T-cell (primary cell): ENCODE results near the gene MAN2B1. TPM values are rescaled to one million over a fixed set of nuclear protein-coding genes. Genes with fewer than 3 reads are reported as not detected.

ENCODE experiments used
- ATAC-seq, 4 experiments: fragments of 200-7000 bp in 3 of 4; fragments of 150-1000 bp in 1 of 4; cut with Tn5 transposase; replicated peaks in 1 of 4; 1 replicate in 3 of 4; 2 replicates in 1 of 4; pipeline ENCODE4 v1.10.0; 2021; ENCODE audit warnings: moderate library complexity in 3 of 4, mild to moderate bottlenecking in 2 of 4, moderate number of reproducible peaks in 1 of 4
- CTCF ChIA-PET, 2 donors: fragments of 300-600 bp; sonication (Branson Sonifier 250); formaldehyde crosslinking; loops; one replicate each; lab custom pipeline; 2022; ENCODE audit warnings: antibody characterized with exemption in 2 of 2; lab: Charles Lee
- POLR2A ChIA-PET, 2 donors: fragments of 300-600 bp; sonication (Branson Sonifier 250); formaldehyde crosslinking; loops; one replicate each; lab custom pipeline; 2022; ENCODE audit warnings: antibody characterized with exemption in 2 of 2; lab: Charles Lee
- DNase-seq, 35 experiments: peaks; one replicate each; pipeline versions ENCODE4 v3.0.0 to v3.0.0-alpha.2; 2013 to 2023
- H3K27ac ChIP-seq: one replicate; pipeline ENCODE4 v1.5.1; 2013; ENCODE audit warnings: low read length
- H3K27me3 ChIP-seq, 2 experiments: replicated peaks in 1 of 2; 1 replicate in 1 of 2; 2 replicates in 1 of 2; pipeline versions ENCODE4 v1.6.1 to v1.7.0; 2013; ENCODE audit warnings: low read length in 1 of 2, mixed read lengths in 1 of 2; ENCODE audit not compliant: control insufficient read depth in 2 of 2, insufficient read depth in 2 of 2; ENCODE audit errors: extremely low read depth in 1 of 2
- H3K36me3 ChIP-seq, 2 donors: 1 replicate in 1 of 2; 2 replicates in 1 of 2; pipeline versions ENCODE4 v1.6.1 to v1.7.0; 2013; ENCODE audit warnings: low read length in 1 of 2; ENCODE audit not compliant: control insufficient read depth in 2 of 2, insufficient read depth in 1 of 2; ENCODE audit errors: extremely low read depth in 1 of 2
- H3K4me1 ChIP-seq, 2 experiments: 1 replicate in 1 of 2; 2 replicates in 1 of 2; pipeline versions ENCODE4 v1.6.1 to v1.7.0; 2013; ENCODE audit warnings: low read length in 2 of 2, mixed read lengths in 1 of 2; ENCODE audit not compliant: insufficient read depth in 2 of 2, control insufficient read depth in 1 of 2; ENCODE audit errors: extremely low read depth in 1 of 2
- H3K4me3 ChIP-seq, 2 donors: 1 replicate in 1 of 2; 2 replicates in 1 of 2; pipeline versions ENCODE4 v1.5.1 to v1.7.0; 2013; ENCODE audit warnings: mild to moderate bottlenecking in 2 of 2, low read length in 1 of 2, moderate library complexity in 1 of 2; ENCODE audit not compliant: control insufficient read depth in 1 of 2; ENCODE audit errors: extremely low read depth in 1 of 2
- H3K9me3 ChIP-seq: 2 replicates; pipeline ENCODE4 v1.7.0; 2013
- H3K27ac Mint-ChIP-seq, 2 donors: one replicate each; pipeline ENCODE4 v1.8.0; 2020 to 2021; ENCODE audit warnings: mild to moderate bottlenecking in 2 of 2, mixed read lengths in 2 of 2
- H3K27me3 Mint-ChIP-seq, 2 donors: one replicate each; pipeline ENCODE4 v1.8.0; 2021 to 2022; ENCODE audit warnings: mixed read lengths in 2 of 2
- H3K36me3 Mint-ChIP-seq: one replicate; pipeline ENCODE4 v1.8.0; 2021; ENCODE audit warnings: mixed read lengths
- H3K4me1 Mint-ChIP-seq, 3 donors: one replicate each; pipeline ENCODE4 v1.8.0; 2020 to 2022; ENCODE audit warnings: mixed read lengths in 3 of 3, mild to moderate bottlenecking in 1 of 3
- H3K4me3 Mint-ChIP-seq, 3 donors: one replicate each; pipeline ENCODE4 v1.8.0; 2020 to 2022; ENCODE audit warnings: mild to moderate bottlenecking in 3 of 3, mixed read lengths in 3 of 3, moderate library complexity in 3 of 3
- H3K9me3 Mint-ChIP-seq, 3 donors: one replicate each; pipeline ENCODE4 v1.8.0; 2020 to 2022; ENCODE audit warnings: mixed read lengths in 3 of 3
- WGBS: methylation state at CpG from one replicate; pipeline ENCODE4 v1.1.5; 2013; ENCODE audit warnings: missing lambda C conversion rate; ENCODE audit not compliant: insufficient coverage; 5-methylcytosine and 5-hydroxymethylcytosine counted together
- total RNA-seq, 35 experiments: library from RNA in 6 of 35; stranded (reverse) in 6 of 35; fragments of 120-200 nt in 1 of 35; gene quantifications; one replicate each; pipeline versions ENCODE4 v1.2.1 to v1.2.4 and lab custom pipeline; 2013 to 2026

The MAN2B1 gene
- total RNA-seq, 5 donors from 2014 or later (not counting 1 experiment from before 2014, with no cell fraction given): 96.0 to 159 (median 149) TPM

DNA sequence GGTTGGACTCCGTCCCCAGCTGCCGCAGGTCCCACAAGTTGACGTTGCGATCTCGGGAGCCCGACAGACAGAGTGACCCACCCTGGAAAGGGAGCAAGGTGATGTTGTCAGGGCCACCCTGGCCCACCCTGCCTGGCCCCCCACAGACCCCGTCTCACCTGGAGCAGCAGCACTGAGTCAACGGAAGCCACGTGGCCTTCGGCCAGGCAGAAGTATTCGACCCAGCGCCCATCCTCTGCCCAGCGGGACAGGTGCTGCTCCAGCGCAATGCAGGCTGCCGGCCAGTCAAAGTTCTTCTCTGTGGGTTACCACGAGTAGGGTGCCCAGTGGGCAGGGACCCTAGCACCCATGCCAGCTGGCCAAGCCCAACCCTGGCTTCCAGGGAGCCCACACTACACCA lies 28.1 kb upstream of the MAN2B1 start:
- Histone ChIP-seq H3K27ac (no peak overlapping the region), H3K9me3 (no peaks in the 10 kb centered on the region), H3K4me1 (peaks cover 6 to 26% of the 10 kb centered on the region in 2 experiments), H3K4me3 (no peak overlapping the region), H3K36me3 (peaks cover 0 to 2% of the 10 kb centered on the region in 2 donors), H3K27me3 (no peaks in the 10 kb centered on the region)
- DNase-seq (no peak), ATAC-seq (no peak)
- H3K9me3 Mint-ChIP-seq: no peaks in the 10 kb centered on the region
- H3K36me3 Mint-ChIP-seq: no peaks in the 10 kb centered on the region
- 96% methylated on average over 16 of the region's 16 CpGs for WGBS
- ChIA-PET POLR2A (no interaction called here), CTCF (interaction anchor here in 1 of 2 donors (0.6 kb wide), 1 partner anchor 15 kb away, joined by 5 read pairs; no protein-coding TSS in a partner anchor)
- H3K27me3 Mint-ChIP-seq: no peaks in the 10 kb centered on the region
- H3K4me1 Mint-ChIP-seq: peaks cover 0 to 14% (median 11%) of the 10 kb centered on the region in 3 donors
- peak overlapping the region in 2 of 3 donors; percentile 79 to 84 for H3K4me3 Mint-ChIP-seq
- H3K27ac Mint-ChIP-seq: no peak overlapping the region

DNA sequence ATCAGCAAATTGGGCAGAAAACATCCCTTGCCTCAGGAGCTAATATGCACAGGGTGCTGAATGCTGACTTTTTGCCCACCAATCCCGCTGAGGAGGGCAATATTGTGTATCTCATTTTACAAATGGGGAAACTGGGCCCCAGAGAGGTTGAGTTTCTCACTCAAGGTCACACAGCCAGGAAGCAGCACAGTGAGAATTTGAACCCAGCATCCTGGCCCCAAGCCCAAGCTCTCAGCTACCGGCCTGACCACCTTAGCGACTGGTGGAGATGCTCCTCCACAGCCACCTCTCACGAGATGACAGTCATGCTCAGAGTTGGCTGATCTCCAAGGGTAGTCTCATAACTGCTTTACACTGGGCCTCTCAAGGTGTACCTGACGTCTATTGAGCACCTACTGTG lies 26.4 kb upstream of the MAN2B1 start:
- no peaks in the 10 kb centered on the region for H3K27me3 Mint-ChIP-seq
- no peaks in the 10 kb centered on the region for H3K36me3 Mint-ChIP-seq
- no peak overlapping the region for H3K4me3 Mint-ChIP-seq
- 93% methylated on average over 4 of the region's 5 CpGs for WGBS
- no peak overlapping the region for H3K27ac Mint-ChIP-seq
- no peak overlapping the region for H3K4me3 ChIP-seq
- peaks cover 0 to 2% of the 10 kb centered on the region in 2 donors for H3K36me3 ChIP-seq
- no peaks in the 10 kb centered on the region for H3K27me3 ChIP-seq
- no peak for ATAC-seq
- POLR2A ChIA-PET: interaction anchor here (0.5 to 0.6 kb wide), 2 partner anchors 11 to 123 kb away, joined by 6 read pairs; no protein-coding TSS in a partner anchor
- no peaks in the 10 kb centered on the region for H3K9me3 ChIP-seq
- H3K27ac ChIP-seq: no peak overlapping the region
- H3K4me1 Mint-ChIP-seq: peaks cover 0 to 11% (median 9%) of the 10 kb centered on the region in 3 donors
- DNase-seq: no peak
- CTCF ChIA-PET: no interaction called here
- peaks cover 6 to 26% of the 10 kb centered on the region in 2 experiments for H3K4me1 ChIP-seq
- H3K9me3 Mint-ChIP-seq: no peaks in the 10 kb centered on the region

DNA sequence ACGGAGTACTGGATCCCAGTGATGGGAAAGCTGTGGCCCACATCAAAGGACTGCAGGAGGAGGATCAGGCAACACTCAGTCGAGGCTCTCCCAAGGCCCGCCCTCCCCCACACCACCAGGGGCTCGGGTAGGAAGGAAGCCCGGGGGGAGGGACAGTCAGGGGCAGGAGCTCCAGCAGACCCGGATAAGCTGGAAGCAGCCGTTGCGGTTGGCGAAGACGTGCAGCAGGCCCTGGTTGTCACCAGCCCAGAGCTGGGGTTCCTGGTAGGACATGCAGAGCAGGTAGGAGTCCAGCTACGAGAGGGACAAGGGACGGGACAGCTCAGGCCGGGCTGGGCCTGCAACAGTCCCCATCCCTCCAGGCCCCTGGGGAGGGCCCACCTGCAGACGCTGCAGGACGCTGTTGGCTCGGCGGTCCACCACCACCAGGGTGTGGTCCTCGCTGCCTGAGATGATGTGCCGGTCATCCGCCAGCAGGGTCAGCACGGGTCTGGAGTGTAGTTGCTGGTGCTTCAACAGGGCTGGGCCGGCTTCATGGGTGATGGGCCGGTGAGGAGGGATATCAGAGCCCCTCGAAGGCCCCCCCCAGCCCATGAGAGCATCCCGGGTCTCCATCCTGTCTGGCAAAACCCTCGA lies 23.2 kb upstream of the MAN2B1 start:
- ATAC-seq: no peak
- 61% methylated on average over 16 of the region's 26 CpGs for WGBS
- H3K9me3 Mint-ChIP-seq: no peaks in the 10 kb centered on the region
- H3K4me1 ChIP-seq: peaks cover 0 to 3% of the 10 kb centered on the region in 2 experiments
- ChIA-PET CTCF (no interaction called here), POLR2A (no interaction called here)
- no peaks in the 10 kb centered on the region for H3K27me3 Mint-ChIP-seq
- H3K36me3 Mint-ChIP-seq: no peaks in the 10 kb centered on the region
- H3K4me3 Mint-ChIP-seq: no peak overlapping the region
- no peak overlapping the region for H3K4me3 ChIP-seq
- DNase-seq: no peak
- H3K9me3 ChIP-seq: no peaks in the 10 kb centered on the region
- H3K27ac ChIP-seq: no peak overlapping the region
- no peaks in the 10 kb centered on the region for H3K27me3 ChIP-seq
- H3K27ac Mint-ChIP-seq: no peak overlapping the region
- peaks cover 0 to 3% (median 0%) of the 10 kb centered on the region in 3 donors for H3K4me1 Mint-ChIP-seq
- H3K36me3 ChIP-seq: peaks cover 0 to 2% of the 10 kb centered on the region in 2 donors

DNA sequence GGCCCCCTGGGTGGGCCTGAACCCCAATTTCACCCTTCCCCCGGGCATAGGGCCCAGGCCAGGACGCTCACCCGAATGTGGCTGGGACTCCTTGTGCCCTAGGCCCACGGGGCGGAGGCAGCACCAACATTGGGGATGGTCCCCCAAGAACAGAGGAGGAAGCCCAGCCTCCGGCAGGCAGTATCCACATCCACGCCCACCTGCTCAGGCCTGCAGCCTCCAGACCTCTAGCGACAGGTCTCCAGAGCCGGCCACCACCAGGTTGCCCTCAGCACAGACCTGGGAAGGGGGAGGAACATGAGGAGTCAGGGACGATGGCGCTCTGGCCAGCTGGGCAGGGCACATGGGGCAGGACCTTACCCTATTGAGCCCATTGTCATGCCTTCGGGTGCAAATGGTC lies 22.5 kb upstream of the MAN2B1 start:
- WGBS: 90% methylated on average over 5 of the region's 12 CpGs
- Mint-ChIP-seq H3K4me3 (no peak overlapping the region), H3K27me3 (no peaks in the 10 kb centered on the region), H3K4me1 (no peaks in the 10 kb centered on the region), H3K9me3 (no peaks in the 10 kb centered on the region), H3K36me3 (no peaks in the 10 kb centered on the region), H3K27ac (no peak overlapping the region)
- H3K9me3 ChIP-seq: no peaks in the 10 kb centered on the region
- CTCF ChIA-PET: no interaction called here
- H3K4me1 ChIP-seq: no peaks in the 10 kb centered on the region
- POLR2A ChIA-PET: interaction anchor here in 1 of 2 donors (0.6 kb wide), 1 partner anchor 110 kb away, joined by 3 read pairs; no protein-coding TSS in a partner anchor
- H3K4me3 ChIP-seq: no peak overlapping the region
- DNase-seq: no peak
- no peak overlapping the region for H3K27ac ChIP-seq
- ATAC-seq: no peak
- peaks cover 0 to 2% of the 10 kb centered on the region in 2 donors for H3K36me3 ChIP-seq
- H3K27me3 ChIP-seq: no peaks in the 10 kb centered on the region

DNA sequence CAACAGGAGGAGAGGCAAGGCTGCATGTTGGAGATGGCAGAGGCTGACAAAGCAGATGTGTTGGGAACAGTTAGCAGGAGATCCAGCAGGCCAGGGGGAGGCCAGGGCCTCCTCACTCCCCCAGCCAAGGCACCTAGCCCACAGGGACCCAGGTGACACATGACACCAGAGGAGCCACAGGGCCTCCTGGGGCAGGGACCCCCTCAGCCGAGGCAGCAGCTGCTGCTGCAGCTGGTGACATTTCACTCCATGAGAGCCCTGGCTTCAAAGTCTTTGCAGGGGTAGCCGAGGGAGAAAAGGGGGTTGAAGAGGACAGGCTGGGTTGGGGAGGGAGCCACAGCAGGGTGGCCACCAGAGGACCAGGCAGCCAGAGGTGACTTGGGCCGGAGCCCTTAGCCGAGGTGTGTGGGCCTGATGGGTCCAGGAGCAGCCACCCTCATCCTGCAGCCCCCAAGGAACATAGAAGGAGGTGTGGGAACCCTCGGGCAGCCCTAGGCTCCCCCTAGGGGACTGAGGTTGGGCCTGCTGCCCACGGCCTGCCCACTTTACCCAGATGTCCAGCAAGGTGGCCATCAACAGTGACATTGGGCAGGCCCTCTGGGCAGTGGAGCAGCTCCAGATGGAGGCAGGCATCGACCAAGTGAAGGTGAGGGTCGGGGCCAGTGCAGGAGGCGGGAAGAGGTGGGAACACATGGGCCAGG lies 21.1 kb upstream of the MAN2B1 start, which contains the start of gene GNG14:
GNG14 (plus strand) TSS at position 503 of the 701 bp plus-strand sequence; CDS start at position 554, 51 bp downstream.
- no peaks in the 10 kb centered on the region for H3K9me3 Mint-ChIP-seq
- Histone ChIP-seq H3K4me3 (no peak within 1 kb of the TSS), H3K4me1 (peaks cover 0 to under 1% of the 10 kb centered on the region in 2 experiments), H3K27ac (no peak within 1 kb of the TSS), H3K27me3 (no peaks in the 10 kb centered on the region), H3K36me3 (peaks cover 0 to 2% of the 10 kb centered on the region in 2 donors), H3K9me3 (no peaks in the 10 kb centered on the region)
- ATAC-seq: no peak
- H3K27ac Mint-ChIP-seq: no peak within 1 kb of the TSS
- H3K4me3 Mint-ChIP-seq: no peak within 1 kb of the TSS
- WGBS: 81% methylated on average over 7 of the region's 9 CpGs
- ChIA-PET CTCF (no interaction called here), POLR2A (interaction anchor here in 1 of 2 donors (0.7 kb wide), 2 partner anchors 13 to 42 kb away, joined by 7 to 11 read pairs; no protein-coding TSS in a partner anchor)
- no peaks in the 10 kb centered on the region for H3K4me1 Mint-ChIP-seq
- no peaks in the 10 kb centered on the region for H3K36me3 Mint-ChIP-seq
- DNase-seq: no peak
- H3K27me3 Mint-ChIP-seq: no peaks in the 10 kb centered on the region

DNA sequence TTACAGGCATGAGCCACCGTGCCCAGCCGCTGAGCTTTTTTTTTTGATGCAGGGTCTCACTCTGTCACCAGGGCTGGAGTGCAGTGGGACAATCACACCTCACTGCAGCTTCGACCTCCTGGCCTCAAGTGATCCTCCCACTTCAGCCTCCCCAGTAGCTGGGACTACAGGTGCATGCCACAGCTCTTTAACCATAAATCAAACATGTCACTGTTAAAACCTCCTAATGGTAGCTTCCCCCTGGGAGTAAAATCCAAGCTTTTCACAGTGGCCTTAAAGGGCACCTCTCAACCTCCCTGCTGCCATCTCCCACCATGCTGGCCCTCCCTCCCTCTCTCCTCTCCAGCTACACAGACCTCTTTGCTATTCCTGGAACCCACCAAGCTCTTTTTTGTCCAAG lies 19.3 kb upstream of the MAN2B1 start:
- peaks cover 6 to 9% (median 6%) of the 10 kb centered on the region in 3 donors for H3K4me1 Mint-ChIP-seq
- H3K27ac Mint-ChIP-seq: no peak overlapping the region

More for the DNA sequence above, 19.3 kb upstream of the MAN2B1 start:
- H3K4me1 ChIP-seq: peaks cover 0 to 15% of the 10 kb centered on the region in 2 experiments
- WGBS: 90% methylated on average over 2 of the region's 3 CpGs
- ChIA-PET CTCF (no interaction called here), POLR2A (interaction anchor here in 1 of 2 donors (0.6 kb wide), 2 partner anchors 88 to 94 kb away, joined by 3 to 4 read pairs; no protein-coding TSS in a partner anchor)
- ATAC-seq: no peak
- H3K27me3 ChIP-seq: no peaks in the 10 kb centered on the region
- H3K9me3 Mint-ChIP-seq: no peaks in the 10 kb centered on the region
- DNase-seq: no peak
- peaks cover 4% of the 10 kb centered on the region for H3K36me3 Mint-ChIP-seq
- H3K4me3 ChIP-seq: no peak overlapping the region
- H3K27me3 Mint-ChIP-seq: no peaks in the 10 kb centered on the region
- H3K27ac ChIP-seq: no peak overlapping the region
- H3K9me3 ChIP-seq: no peaks in the 10 kb centered on the region
- no peak overlapping the region for H3K4me3 Mint-ChIP-seq
- H3K36me3 ChIP-seq: no peaks in the 10 kb centered on the region
